HG03521 (cell line): Measurements from ENCODE around the gene TNNI3K.

Source experiments
- ATAC-seq: cut with Tn5 transposase; IDR thresholded peaks from one replicate; pipeline ENCODE4 v1.9.1; 2021; ENCODE audit warnings: mild to moderate bottlenecking, moderate library complexity; ENCODE audit not compliant: unreplicated experiment

The TNNI3K gene

GRCh38 chr1:74375376-74375775 is 140.2 kb downstream of the TNNI3K start:
- ATAC-seq, result no peak

- no peak for ATAC-seq
Measured at GRCh38 chr1:74380252-74380651, 145.1 kb downstream of the TNNI3K start.

GRCh38 chr1:74388855-74389254 is 153.7 kb downstream of the TNNI3K start:
- no peak for ATAC-seq

- no peak for ATAC-seq
Measured at GRCh38 chr1:74392186-74392585, 157.0 kb downstream of the TNNI3K start.

- ATAC-seq, result no peak
Measured at GRCh38 chr1:74392840-74393239, 157.7 kb downstream of the TNNI3K start.

GRCh38 chr1:74395571-74395970 is 160.4 kb downstream of the TNNI3K start:
- ATAC-seq, result no peak

GRCh38 chr1:74396462-74396861 is 161.3 kb downstream of the TNNI3K start:
- ATAC-seq, result no peak

GRCh38 chr1:74396933-74397332 is 161.7 kb downstream of the TNNI3K start:
- ATAC-seq, result peak; percentile 58

- no peak for ATAC-seq
Measured at GRCh38 chr1:74399249-74399648, 164.1 kb downstream of the TNNI3K start.

GRCh38 chr1:74402873-74403272 is 167.7 kb downstream of the TNNI3K start:
- ATAC-seq, result no peak

- ATAC-seq, result no peak
Measured at GRCh38 chr1:74403606-74404005, 168.4 kb downstream of the TNNI3K start.

GRCh38 chr1:74406759-74407158 is 171.6 kb downstream of the TNNI3K start:
- ATAC-seq, result no peak

- no peak for ATAC-seq
Measured at GRCh38 chr1:74407902-74408301, 172.7 kb downstream of the TNNI3K start.

- no peak for ATAC-seq
Measured at GRCh38 chr1:74412244-74412643, 177.1 kb downstream of the TNNI3K start.

- ATAC-seq, result no peak
Measured at GRCh38 chr1:74415935-74416334, 180.7 kb downstream of the TNNI3K start.

- no peak for ATAC-seq
Measured at GRCh38 chr1:74419611-74420010, 184.4 kb downstream of the TNNI3K start.

GRCh38 chr1:74420467-74420866 is 185.3 kb downstream of the TNNI3K start:
- ATAC-seq, result no peak

GRCh38 chr1:74422421-74423292 is 187.5 kb downstream of the TNNI3K start:
- ATAC-seq, result no peak

GRCh38 chr1:74423471-74423870 is 188.3 kb downstream of the TNNI3K start:
- no peak for ATAC-seq

GRCh38 chr1:74425676-74426075 is 190.5 kb downstream of the TNNI3K start:
- no peak for ATAC-seq

- no peak for ATAC-seq
Measured at GRCh38 chr1:74426208-74426937, 191.2 kb downstream of the TNNI3K start.

- no peak for ATAC-seq
Measured at GRCh38 chr1:74427681-74428080, 192.5 kb downstream of the TNNI3K start.
